ENCODE data around the gene ACSF3.

Gene ACSF3

GRCh38 chr16:89123831-89124100 lies 30.1 kb downstream of the ACSF3 start:
- no peak for DNase-seq (ENCODE audit: low read depth)
- TF ChIP-seq, protein P1, sequence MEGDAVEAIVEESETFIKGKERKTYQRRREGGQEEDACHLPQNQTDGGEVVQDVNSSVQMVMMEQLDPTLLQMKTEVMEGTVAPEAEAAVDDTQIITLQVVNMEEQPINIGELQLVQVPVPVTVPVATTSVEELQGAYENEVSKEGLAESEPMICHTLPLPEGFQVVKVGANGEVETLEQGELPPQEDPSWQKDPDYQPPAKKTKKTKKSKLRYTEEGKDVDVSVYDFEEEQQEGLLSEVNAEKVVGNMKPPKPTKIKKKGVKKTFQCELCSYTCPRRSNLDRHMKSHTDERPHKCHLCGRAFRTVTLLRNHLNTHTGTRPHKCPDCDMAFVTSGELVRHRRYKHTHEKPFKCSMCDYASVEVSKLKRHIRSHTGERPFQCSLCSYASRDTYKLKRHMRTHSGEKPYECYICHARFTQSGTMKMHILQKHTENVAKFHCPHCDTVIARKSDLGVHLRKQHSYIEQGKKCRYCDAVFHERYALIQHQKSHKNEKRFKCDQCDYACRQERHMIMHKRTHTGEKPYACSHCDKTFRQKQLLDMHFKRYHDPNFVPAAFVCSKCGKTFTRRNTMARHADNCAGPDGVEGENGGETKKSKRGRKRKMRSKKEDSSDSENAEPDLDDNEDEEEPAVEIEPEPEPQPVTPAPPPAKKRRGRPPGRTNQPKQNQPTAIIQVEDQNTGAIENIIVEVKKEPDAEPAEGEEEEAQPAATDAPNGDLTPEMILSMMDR (IDR thresholded peaks at IDR 0.05; ENCODE audit: insufficient read depth, low read depth, low read length, missing control alignments), result no peak
- H3K4me3 ChIP-seq (ENCODE audit: low read depth, low read length), result no peak overlapping the region

DNA sequence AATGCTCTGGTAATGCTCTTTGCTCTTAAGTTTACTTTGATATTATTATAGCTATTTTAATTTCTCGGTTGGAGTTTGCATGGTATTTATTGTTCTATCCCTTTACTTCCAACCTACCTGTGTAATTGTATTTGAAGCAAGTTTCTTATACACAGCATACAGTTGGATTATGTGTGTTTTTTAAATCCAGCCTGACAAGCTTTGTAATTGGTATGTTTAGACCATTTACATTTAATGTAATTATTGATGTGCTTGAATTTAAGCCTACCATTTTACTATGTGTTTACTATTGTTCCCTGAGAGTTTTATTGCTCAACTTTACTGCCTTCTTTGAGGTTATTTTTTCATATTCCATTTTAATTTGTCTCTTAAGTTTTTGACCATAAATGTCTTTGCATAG lies 35.7 kb downstream of the ACSF3 start:
- DNase-seq (ENCODE audit: low read depth), result no peak
- TF ChIP-seq, protein P1 (IDR thresholded peaks at IDR 0.05; ENCODE audit: insufficient read depth, low read depth, low read length, missing control alignments), result no peak
- H3K4me3 ChIP-seq (ENCODE audit: low read depth, low read length), result no peak overlapping the region

DNA sequence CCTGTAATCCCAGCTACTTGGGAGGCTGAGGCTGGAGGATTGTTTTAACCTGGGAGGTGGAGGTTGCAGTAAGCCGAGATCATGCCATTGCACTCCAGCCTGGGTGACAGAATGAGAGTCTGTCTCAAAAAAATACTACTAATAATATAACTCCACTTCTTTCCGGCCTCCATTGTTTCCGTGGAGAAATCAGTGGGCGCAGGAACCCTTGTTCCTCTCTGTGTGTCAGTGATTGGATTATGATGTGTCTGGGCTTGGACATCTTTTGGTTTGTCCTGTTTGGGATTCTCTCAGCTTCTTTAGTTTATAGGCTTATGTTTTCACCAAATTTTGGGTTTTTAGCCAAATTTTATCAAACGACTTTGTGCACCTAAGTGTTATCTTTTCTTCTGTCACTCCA lies 36.8 kb downstream of the ACSF3 start:
- TF ChIP-seq, protein P1 (IDR thresholded peaks at IDR 0.05; ENCODE audit: insufficient read depth, low read depth, low read length, missing control alignments), result no peak
- DNase-seq (ENCODE audit: low read depth), result no peak
- H3K4me3 ChIP-seq (ENCODE audit: low read depth, low read length), result no peak overlapping the region

- TF ChIP-seq, protein P1 (IDR thresholded peaks at IDR 0.05; ENCODE audit: insufficient read depth, low read depth, low read length, missing control alignments), result no peak
- DNase-seq (ENCODE audit: low read depth), result no peak
- H3K4me3 ChIP-seq (ENCODE audit: low read depth, low read length), result no peak overlapping the region
Measured at GRCh38 chr16:89131783-89132182, 38.1 kb downstream of the ACSF3 start.

GRCh38 chr16:89132194-89133005 lies 38.7 kb downstream of the ACSF3 start:
- DNase-seq (ENCODE audit: low read depth), result no peak
- TF ChIP-seq, protein P1 (IDR thresholded peaks at IDR 0.05; ENCODE audit: insufficient read depth, low read depth, low read length, missing control alignments), result no peak
- H3K4me3 ChIP-seq (ENCODE audit: low read depth, low read length), result no peak overlapping the region

GRCh38 chr16:89133457-89134127 lies 39.9 kb downstream of the ACSF3 start:
- H3K4me3 ChIP-seq (ENCODE audit: low read depth, low read length), result no peak overlapping the region
- TF ChIP-seq, protein P1 (IDR thresholded peaks at IDR 0.05; ENCODE audit: insufficient read depth, low read depth, low read length, missing control alignments), result no peak
- no peak for DNase-seq (ENCODE audit: low read depth)

All from GM12865 (cell line).